ENCODE data around the gene SPACDR.
A peak's percentile ranks its signal among the peaks of the same experiment; 100 is the strongest.
"Not testable (repeated sequence)": the region's sequence is repeated elsewhere in the genome, so short reads cannot be mapped to it uniquely, and the experiment has no call there.

Gene SPACDR

DNA sequence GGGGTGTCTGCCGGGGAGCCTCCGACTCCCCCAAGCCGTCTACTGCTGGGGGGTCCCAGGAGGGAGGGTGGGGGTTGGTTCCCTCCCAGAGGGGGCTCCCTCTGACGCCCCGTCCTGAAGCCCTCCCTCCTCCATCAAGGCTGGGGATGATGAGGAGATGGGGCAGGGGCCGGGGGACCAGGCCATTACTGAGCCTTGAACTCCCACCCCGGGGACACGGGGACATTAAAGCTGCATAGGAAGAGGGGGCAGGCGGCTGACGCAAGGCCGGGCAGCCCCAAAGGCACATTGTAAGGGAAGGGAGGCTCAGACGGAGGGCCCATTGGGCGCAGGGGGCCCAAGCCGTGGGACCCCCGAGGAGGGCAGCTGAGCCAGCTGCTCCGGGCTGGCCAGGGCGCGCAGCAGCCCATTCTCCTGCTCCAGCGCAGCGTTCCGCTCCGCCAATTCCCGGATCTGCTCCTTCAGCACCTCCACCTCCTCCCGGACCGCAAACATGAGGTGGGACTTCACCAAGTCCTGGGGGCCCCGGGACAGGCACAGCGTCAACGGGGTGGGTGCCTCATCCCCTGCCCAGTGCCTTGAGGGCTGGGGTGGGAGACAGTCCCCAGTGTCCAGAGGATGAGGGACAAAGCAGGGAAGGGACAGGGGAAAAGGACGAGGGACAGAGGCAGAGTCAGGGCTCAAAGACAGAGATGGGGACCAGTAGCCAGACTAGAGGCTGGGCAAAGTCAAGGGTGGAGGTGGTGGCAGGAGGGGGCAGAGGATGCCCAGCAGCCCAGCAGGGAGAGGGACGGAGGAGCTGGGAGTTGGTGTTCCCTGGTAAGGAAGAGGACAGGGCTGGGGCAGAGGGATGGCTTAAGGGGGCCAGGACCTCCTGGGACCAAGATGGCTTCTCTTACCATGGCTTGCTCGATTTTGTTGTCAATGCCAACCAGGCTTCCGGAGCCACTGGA lies 2.9 kb upstream of the SPACDR start:
- DNase-seq (ENCODE audit: extremely low spot score): no peak
- ChIA-PET CTCF (interaction anchor here (1.2 to 2.6 kb wide), 2 partner anchors 11 to 98 kb away, joined by 4 to 13 read pairs; no protein-coding TSS in a partner anchor), POLR2A (no interaction called here)
- TF ChIP-seq SUZ12 (IDR thresholded peaks at IDR 0.05): no peak
- TF ChIP-seq ELF4 (IDR thresholded peaks at IDR 0.05): no peak
- TF ChIP-seq L3MBTL2 (conservative IDR thresholded peaks at IDR 0.05): no peak

DNA sequence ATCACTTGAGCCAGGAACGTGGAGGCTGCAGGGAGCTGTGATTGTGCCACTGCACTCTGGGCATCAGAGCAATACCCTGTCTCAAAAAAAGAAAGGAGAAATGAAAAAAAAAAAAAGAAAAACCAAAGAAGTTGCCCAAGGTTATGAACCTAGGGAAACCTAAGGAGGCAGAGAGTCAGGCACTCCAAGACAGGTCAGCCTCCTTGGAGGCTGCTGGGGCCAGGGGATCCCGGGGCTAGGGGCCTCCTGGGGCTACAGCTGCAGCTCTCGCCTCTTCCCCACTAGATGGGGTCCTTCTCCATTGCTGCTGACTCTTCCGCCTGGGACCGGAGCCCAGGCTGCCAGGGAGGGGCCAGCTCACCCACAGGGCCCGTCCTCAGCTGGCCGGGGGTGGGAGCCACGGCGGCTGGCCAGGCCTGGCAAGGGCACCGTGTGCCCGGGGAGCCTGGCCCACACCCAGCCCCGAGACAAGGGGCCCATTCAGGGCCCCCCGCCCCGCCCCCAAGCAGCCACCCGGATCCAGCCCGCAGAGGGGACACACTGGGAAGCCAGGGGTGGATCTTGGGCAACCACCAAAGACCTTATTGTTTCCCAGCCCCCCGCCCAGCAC lies 1.7 kb upstream of the SPACDR start:
- DNase-seq (ENCODE audit: extremely low spot score): peak; percentile 71
- no peak for TF ChIP-seq FOXK2 (IDR thresholded peaks at IDR 0.05)
- POLR2A ChIA-PET: interaction anchor here (0.6 to 1.4 kb wide), 2 partner anchors 13 to 240 kb away, joined by 3 to 4 read pairs; partner anchors contain the start of genes POP7 and TSC22D4
- CTCF ChIA-PET: interaction anchor here (0.6 to 2.6 kb wide), 7 partner anchors 9 to 123 kb away, joined by 3 to 13 read pairs (median 4); no protein-coding TSS in a partner anchor

DNA sequence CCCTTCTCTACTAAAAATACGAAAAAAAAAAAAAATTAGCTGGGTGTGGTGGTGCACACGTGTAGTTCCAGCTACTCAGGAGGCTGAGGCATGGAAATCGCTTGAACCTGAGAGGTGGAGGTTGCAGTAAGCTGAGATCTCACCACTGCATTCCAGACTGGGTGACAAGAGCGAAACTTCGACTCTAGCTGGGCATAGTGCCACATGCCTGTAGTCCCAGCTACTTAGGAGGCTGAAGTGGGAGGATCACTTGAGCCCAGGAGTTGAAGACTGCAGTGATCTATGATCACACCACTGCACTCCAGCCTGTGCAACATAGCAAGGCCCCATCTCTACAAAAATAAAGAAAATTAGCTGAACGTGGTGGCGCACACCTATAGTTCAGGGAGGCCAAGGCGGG lies 1.2 kb upstream of the SPACDR start:
- ChIA-PET CTCF (interaction anchor here (0.6 to 2.6 kb wide), 7 partner anchors 9 to 123 kb away, joined by 3 to 13 read pairs (median 4); no protein-coding TSS in a partner anchor), POLR2A (interaction anchor here (0.6 to 1.4 kb wide), 2 partner anchors 14 to 241 kb away, joined by 3 to 4 read pairs; partner anchors contain the start of genes POP7 and TSC22D4)
- TF ChIP-seq SUZ12 (IDR thresholded peaks at IDR 0.05) (no peak), NFRKB (IDR thresholded peaks at IDR 0.05) (no peak), CTBP1 (IDR thresholded peaks at IDR 0.05; ENCODE audit: borderline replicate concordance) (no peak), L3MBTL2 (conservative IDR thresholded peaks at IDR 0.05) (no peak), FOXK2 (IDR thresholded peaks at IDR 0.05) (no peak), HDGF (IDR thresholded peaks at IDR 0.05; ENCODE audit: borderline replicate concordance) (no peak)
- TF ChIP-seq, protein P1, sequence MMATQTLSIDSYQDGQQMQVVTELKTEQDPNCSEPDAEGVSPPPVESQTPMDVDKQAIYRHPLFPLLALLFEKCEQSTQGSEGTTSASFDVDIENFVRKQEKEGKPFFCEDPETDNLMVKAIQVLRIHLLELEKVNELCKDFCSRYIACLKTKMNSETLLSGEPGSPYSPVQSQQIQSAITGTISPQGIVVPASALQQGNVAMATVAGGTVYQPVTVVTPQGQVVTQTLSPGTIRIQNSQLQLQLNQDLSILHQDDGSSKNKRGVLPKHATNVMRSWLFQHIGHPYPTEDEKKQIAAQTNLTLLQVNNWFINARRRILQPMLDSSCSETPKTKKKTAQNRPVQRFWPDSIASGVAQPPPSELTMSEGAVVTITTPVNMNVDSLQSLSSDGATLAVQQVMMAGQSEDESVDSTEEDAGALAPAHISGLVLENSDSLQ (IDR thresholded peaks at IDR 0.05): no peak
- no peak for DNase-seq (ENCODE audit: extremely low spot score)

DNA sequence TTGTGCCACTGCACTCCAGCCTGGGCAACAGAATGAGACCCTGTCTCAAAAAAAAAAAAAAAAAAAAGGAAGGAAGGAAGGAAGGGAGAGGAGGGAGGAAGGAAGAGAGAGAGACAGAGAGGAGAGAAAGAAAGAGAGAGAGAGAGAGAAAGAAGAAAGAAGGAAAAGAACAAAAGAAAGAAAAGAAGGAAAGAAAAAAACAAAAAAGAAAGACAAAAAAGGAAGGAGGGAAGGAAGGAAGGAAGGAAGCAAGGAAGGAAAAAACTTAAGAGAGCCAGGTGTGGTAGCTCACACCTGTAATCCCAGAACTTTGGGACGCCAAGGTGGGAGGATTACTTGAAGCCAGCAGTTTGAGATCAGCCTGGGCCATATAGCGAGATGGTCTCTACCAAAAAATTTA lies 731 bp upstream of the SPACDR start:
- TF ChIP-seq ELF4 (IDR thresholded peaks at IDR 0.05): no peak
- no peak for TF ChIP-seq FOXA1 (IDR thresholded peaks at IDR 0.05)
- no peak for TF ChIP-seq CTBP1 (IDR thresholded peaks at IDR 0.05; ENCODE audit: borderline replicate concordance)
- TF ChIP-seq LEF1 (IDR thresholded peaks at IDR 0.05; ENCODE audit: borderline replicate concordance): no peak
- TF ChIP-seq L3MBTL2 (conservative IDR thresholded peaks at IDR 0.05): no peak
- no peak for TF ChIP-seq NFRKB (IDR thresholded peaks at IDR 0.05)
- DNase-seq (ENCODE audit: extremely low spot score): no peak
- ChIA-PET POLR2A (interaction anchor here (1.4 kb wide), 1 partner anchor 14 kb away, joined by 4 read pairs; the partner anchor contains the start of gene TSC22D4), CTCF (interaction anchor here (1.4 to 2.6 kb wide), 3 partner anchors 9 to 99 kb away, joined by 8 to 13 read pairs (median 10); no protein-coding TSS in a partner anchor)

DNA sequence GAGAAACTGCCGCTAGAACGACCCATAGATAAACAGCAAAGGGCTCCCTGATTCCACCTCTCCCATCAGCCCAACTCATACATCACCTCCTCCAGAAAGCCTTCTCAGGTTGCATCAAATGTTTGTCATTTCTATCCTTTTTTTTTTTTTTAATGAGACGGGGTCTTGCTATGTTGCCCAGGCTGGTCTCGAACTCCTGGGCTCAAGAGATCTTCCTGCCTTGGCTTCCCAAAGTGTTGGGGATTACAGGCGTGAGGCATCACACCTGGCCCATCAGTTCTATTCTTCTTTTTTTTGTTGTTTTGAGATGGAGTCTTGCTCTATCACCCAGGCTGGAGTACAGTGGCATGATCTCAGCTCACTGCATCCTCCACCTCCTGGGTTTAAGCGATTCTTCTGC lies 7.0 kb downstream of the SPACDR start:
- POLR2A ChIA-PET: no interaction called here
- no peak for DNase-seq (ENCODE audit: extremely low spot score)
- CTCF ChIA-PET: interaction anchor here (2.3 kb wide), 1 partner anchor 9 kb away, joined by 13 read pairs; no protein-coding TSS in a partner anchor
- TF ChIP-seq CTBP1 (IDR thresholded peaks at IDR 0.05; ENCODE audit: borderline replicate concordance) (no peak), SUZ12 (IDR thresholded peaks at IDR 0.05) (no peak), ELF4 (IDR thresholded peaks at IDR 0.05) (no peak), L3MBTL2 (conservative IDR thresholded peaks at IDR 0.05) (no peak), TARDBP (IDR thresholded peaks at IDR 0.05) (no peak), FOXK2 (IDR thresholded peaks at IDR 0.05) (no peak), LEF1 (IDR thresholded peaks at IDR 0.05; ENCODE audit: borderline replicate concordance) (no peak), SP1 (IDR thresholded peaks at IDR 0.05) (no peak), HDGF (IDR thresholded peaks at IDR 0.05; ENCODE audit: borderline replicate concordance) (no peak), ARNT (IDR thresholded peaks at IDR 0.05) (no peak), ZNF384 (IDR thresholded peaks at IDR 0.05) (no peak), NFRKB (IDR thresholded peaks at IDR 0.05) (no peak), BHLHE40 (IDR thresholded peaks at IDR 0.05; ENCODE audit: borderline replicate concordance) (no peak), FOXM1 (IDR thresholded peaks at IDR 0.05; ENCODE audit: borderline replicate concordance) (no peak)
- TF ChIP-seq, protein P1 (IDR thresholded peaks at IDR 0.05): no peak

DNA sequence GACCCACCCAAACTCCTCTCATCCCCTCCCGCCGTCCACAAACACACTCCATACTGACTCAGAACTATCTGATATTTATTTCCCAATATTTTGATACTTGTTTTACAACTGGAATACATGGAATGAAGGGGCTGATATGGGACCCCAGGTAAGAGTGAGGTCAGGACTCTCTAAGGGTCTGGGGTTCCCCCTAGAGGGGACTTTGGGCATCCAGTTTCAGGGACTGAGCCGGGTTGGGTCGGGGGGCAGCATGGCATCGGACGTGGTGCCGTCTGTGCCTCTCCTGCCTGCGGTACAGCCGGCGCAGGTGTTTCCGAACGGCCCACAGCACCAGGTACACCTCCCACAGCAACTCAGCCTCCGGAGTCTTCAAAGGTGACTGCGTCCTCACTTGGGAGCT lies 7.5 kb downstream of the SPACDR start:
- CTCF ChIA-PET: interaction anchor here (2.3 kb wide), 1 partner anchor 9 kb away, joined by 13 read pairs; no protein-coding TSS in a partner anchor
- TF ChIP-seq CTBP1 (IDR thresholded peaks at IDR 0.05; ENCODE audit: borderline replicate concordance): no peak
- DNase-seq (ENCODE audit: extremely low spot score): no peak
- POLR2A ChIA-PET: interaction anchor here (2.6 kb wide), 1 partner anchor 27 kb away, joined by 10 read pairs; the partner anchor contains the start of genes MEPCE and ZCWPW1

DNA sequence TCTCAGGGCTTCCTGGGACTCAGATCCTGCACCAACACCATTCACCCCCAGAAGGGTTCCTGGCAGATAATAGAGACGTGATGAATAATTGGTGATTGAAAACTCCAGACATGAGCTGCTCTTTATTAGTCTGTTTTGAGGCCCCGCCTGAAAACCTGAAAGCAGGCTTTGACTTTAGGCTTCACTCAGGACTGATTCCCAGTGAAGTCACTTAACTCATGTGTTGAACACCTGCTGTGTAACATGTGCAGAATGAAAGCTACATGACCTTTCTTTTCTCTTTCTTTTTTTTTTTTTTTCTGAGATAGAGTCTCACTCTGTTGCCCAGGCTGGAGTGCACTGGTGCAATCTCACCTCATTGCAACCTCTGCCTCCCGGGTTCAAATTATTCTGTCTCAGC lies 8.9 kb downstream of the SPACDR start:
- ChIA-PET CTCF (interaction anchor here (0.7 to 2.3 kb wide), 5 partner anchors 11 to 704 kb away, joined by 3 to 13 read pairs (median 4); no protein-coding TSS in a partner anchor), POLR2A (interaction anchor here (0.9 to 2.6 kb wide), 4 partner anchors 9 to 251 kb away, joined by 3 to 10 read pairs (median 3); partner anchors contain the start of genes FBXO24, LRCH4, MEPCE and POP7)
- no peak for TF ChIP-seq FOXM1 (IDR thresholded peaks at IDR 0.05; ENCODE audit: borderline replicate concordance)
- TF ChIP-seq ELF4 (IDR thresholded peaks at IDR 0.05): no peak
- no peak for TF ChIP-seq BHLHE40 (IDR thresholded peaks at IDR 0.05; ENCODE audit: borderline replicate concordance)
- TF ChIP-seq HDGF (IDR thresholded peaks at IDR 0.05; ENCODE audit: borderline replicate concordance): no peak
- TF ChIP-seq TARDBP (IDR thresholded peaks at IDR 0.05): no peak
- TF ChIP-seq FOXK2 (IDR thresholded peaks at IDR 0.05): no peak
- TF ChIP-seq, protein P1 (IDR thresholded peaks at IDR 0.05): no peak
- no peak for TF ChIP-seq CTBP1 (IDR thresholded peaks at IDR 0.05; ENCODE audit: borderline replicate concordance)
- TF ChIP-seq FOXA1 (IDR thresholded peaks at IDR 0.05): no peak
- TF ChIP-seq L3MBTL2 (conservative IDR thresholded peaks at IDR 0.05): no peak
- DNase-seq (ENCODE audit: extremely low spot score): no peak

DNA sequence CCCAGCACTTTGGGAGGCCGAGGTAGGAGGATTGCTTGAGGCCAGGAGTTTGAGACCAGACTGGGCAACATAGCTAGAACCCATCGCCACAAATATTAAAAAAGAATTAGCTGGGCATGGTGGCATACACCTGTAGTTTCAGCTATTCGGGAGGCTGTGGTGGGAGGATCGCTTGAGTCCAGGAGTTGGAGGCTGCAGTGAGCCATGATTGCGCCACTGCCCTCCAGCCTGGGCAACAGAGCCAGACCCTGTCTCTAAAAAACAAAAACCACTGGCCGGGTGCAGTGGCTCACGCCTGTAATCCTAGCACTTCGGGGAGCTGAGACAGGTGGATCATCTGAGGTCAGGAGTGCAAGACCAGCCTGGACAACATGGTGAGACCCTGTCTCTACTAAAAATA lies 10.2 kb downstream of the SPACDR start:
- POLR2A ChIA-PET: interaction anchor here (0.9 to 1.5 kb wide), 3 partner anchors 17 to 24 kb away, joined by 3 to 8 read pairs (median 4); partner anchors contain the start of gene PPP1R35
- CTCF ChIA-PET: interaction anchor here (0.6 kb wide), 1 partner anchor 123 kb away, joined by 6 read pairs; no protein-coding TSS in a partner anchor

More for the DNA sequence above, 10.2 kb downstream of the SPACDR start:
- not testable (repeated sequence) for DNase-seq (ENCODE audit: extremely low spot score)

Data from HEK293T (cell line).